Caco-2 (cell line): ENCODE data around the gene METTL26. TPM values are rescaled to one million over a fixed set of nuclear protein-coding genes. Genes with fewer than 3 reads are reported as not detected.

Experiments used
- BruUV-seq: library from RNA; stranded (reverse); fragments of 400-500 nt; replicated peaks from 2 replicates; lab custom pipeline; 2021; lab: Mats Ljungman, UMichigan
- CTCF ChIA-PET: fragments of 300-600 bp; sonication (Branson Sonifier 250); formaldehyde crosslinking; loops from one replicate; lab custom pipeline; 2022; ENCODE audit warnings: antibody characterized with exemption; lab: Charles Lee
- POLR2A ChIA-PET: fragments of 300-600 bp; sonication (Branson Sonifier 250); formaldehyde crosslinking; loops from one replicate; lab custom pipeline; 2022; ENCODE audit warnings: antibody characterized with exemption; lab: Charles Lee
- DNase-seq, 2 experiments: peaks; one replicate each; pipeline versions ENCODE4 v3.0.0 to v3.0.0-alpha.2; 2020 to 2022
- H3K27me3 ChIP-seq: replicated peaks from 2 replicates; pipeline ENCODE4 v1.6.0; 2011; ENCODE audit warnings: low read length; ENCODE audit not compliant: control insufficient read depth, insufficient read depth
- H3K36me3 ChIP-seq: 2 replicates; pipeline ENCODE4 v1.5.1; 2011; ENCODE audit warnings: low read length; ENCODE audit not compliant: control insufficient read depth, insufficient read depth
- H3K4me1 ChIP-seq: fragments of 250-450 bp; sonication (Bioruptor Pico); 2 replicates; pipeline ENCODE4 v1.5.1; 2020; ENCODE audit warnings: mild to moderate bottlenecking
- H3K4me3 ChIP-seq: 2 replicates; pipeline ENCODE4 v1.5.1; 2011; ENCODE audit warnings: low read depth, mild to moderate bottlenecking, control low read depth, low read length
- H3K9me3 ChIP-seq: fragments of 250-450 bp; sonication (Bioruptor Pico); 2 replicates; pipeline ENCODE4 v1.5.1; 2020; ENCODE audit warnings: mild to moderate bottlenecking, moderate library complexity
- H3K27ac Mint-ChIP-seq: one replicate; pipeline ENCODE4 v1.8.0; 2022; ENCODE audit warnings: mixed read lengths; ENCODE audit not compliant: unreplicated experiment
- H3K27me3 Mint-ChIP-seq: one replicate; pipeline ENCODE4 v1.8.0; 2022; ENCODE audit warnings: mixed read lengths; ENCODE audit not compliant: insufficient read depth, unreplicated experiment
- H3K36me3 Mint-ChIP-seq: one replicate; pipeline ENCODE4 v1.8.0; 2022; ENCODE audit warnings: mild to moderate bottlenecking, mixed read lengths; ENCODE audit not compliant: insufficient read depth, unreplicated experiment
- H3K4me1 Mint-ChIP-seq: one replicate; pipeline ENCODE4 v1.8.0; 2022; ENCODE audit warnings: low read depth, mixed read lengths; ENCODE audit not compliant: unreplicated experiment
- H3K4me3 Mint-ChIP-seq: one replicate; pipeline ENCODE4 v1.8.0; 2022; ENCODE audit warnings: mild to moderate bottlenecking, moderate library complexity, mixed read lengths; ENCODE audit not compliant: unreplicated experiment
- H3K9me3 Mint-ChIP-seq: one replicate; pipeline ENCODE4 v1.8.0; 2022; ENCODE audit warnings: mixed read lengths; ENCODE audit not compliant: unreplicated experiment
- CTCF ChIP-seq, 2 experiments: fragments of 200-600 bp in 1 of 2; IDR thresholded peaks; 1 replicate in 1 of 2; 2 replicates in 1 of 2; pipeline versions ENCODE4 v1.5.1 to v1.8.0; 2011 to 2022; ENCODE audit warnings: antibody characterized with exemption in 1 of 2, control low read depth in 1 of 2, inconsistent platforms in 1 of 2, low read depth in 1 of 2, low read length in 1 of 2, mild to moderate bottlenecking in 1 of 2, moderate library complexity in 1 of 2; ENCODE audit not compliant: insufficient read depth in 1 of 2, severe bottlenecking in 1 of 2, unreplicated experiment in 1 of 2
- intact Hi-C: fragments of 100-400 bp; cut with micrococcal nuclease; formaldehyde crosslinking; loops from one replicate; pipeline ENCODE4 v1.10.0; 2022; ENCODE audit not compliant: unreplicated experiment
- total RNA-seq: library from RNA; stranded (reverse); gene quantifications from 2 replicates; pipeline ENCODE4 v1.2.3, GENCODE V29; 2022

The METTL26 gene
- total RNA-seq, 1 experiment from 2014 or later = 67.4 TPM

DNA sequence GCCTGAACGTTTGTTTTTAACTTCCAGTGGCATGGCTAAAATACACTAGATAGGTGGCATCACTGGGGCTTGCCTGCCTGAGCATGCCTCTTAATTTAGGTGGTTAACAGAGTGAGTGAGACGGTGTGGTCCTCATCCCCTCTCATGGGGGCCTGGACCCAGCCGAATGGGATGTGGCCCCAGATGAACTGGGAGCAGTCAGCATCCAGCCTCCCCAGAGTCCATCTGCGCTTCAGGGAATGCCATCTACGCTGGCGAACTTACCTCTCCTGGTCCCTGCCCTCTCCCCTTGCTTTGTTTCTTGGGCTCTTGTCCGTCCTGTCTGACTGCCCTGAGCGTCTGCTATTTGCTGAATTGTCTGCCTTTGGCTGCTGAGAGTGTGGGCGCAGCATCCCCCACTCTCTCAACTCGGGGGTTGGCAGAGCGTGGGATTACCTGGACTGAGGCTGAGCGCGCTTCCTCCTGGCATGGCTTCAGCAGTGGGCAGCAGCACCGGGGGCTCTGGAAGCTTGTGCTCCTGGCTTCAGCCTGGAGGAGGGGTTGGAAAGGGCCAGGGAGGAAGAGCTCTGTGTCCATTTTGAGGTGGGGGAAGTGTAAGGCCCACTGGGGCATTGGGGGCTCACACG, 44.1 kb downstream of the METTL26 start:
- Mint-ChIP-seq H3K27me3 (no peaks in the 10 kb centered on the region), H3K9me3 (no peaks in the 10 kb centered on the region), H3K27ac (peak overlapping the region; percentile 66), H3K4me3 (peak overlapping the region; percentile 75), H3K4me1 (peaks cover 25% of the 10 kb centered on the region), H3K36me3 (peaks cover 41% of the 10 kb centered on the region)
- intact Hi-C loops = no loop called here
- Histone ChIP-seq H3K4me3 (no peak overlapping the region), H3K36me3 (no peaks in the 10 kb centered on the region; the same call in 1 of the 2 replicates), H3K9me3 (no peaks in the 10 kb centered on the region), H3K27me3 (no peaks in the 10 kb centered on the region), H3K4me1 (peaks cover 32% of the 10 kb centered on the region)
- DNase-seq = peak in 1 of 2 experiments; percentile 17
- ChIA-PET CTCF (no interaction called here), POLR2A (no interaction called here)
- no peak for TF ChIP-seq CTCF (IDR thresholded peaks at IDR 0.05; ENCODE audit: insufficient read depth in 1 of 2, low read depth in 1 of 2, low read length in 1 of 2, severe bottlenecking in 1 of 2, unreplicated experiment in 1 of 2)
- BruUV-seq = no TSS peak

GRCh38 chr16:591231-591630, 44.9 kb downstream of the METTL26 start:
- intact Hi-C loops = no loop called here
- Mint-ChIP-seq H3K27me3 (no peaks in the 10 kb centered on the region), H3K4me1 (peaks cover 25% of the 10 kb centered on the region), H3K36me3 (peaks cover 37% of the 10 kb centered on the region), H3K4me3 (peak overlapping the region; percentile 75), H3K9me3 (no peaks in the 10 kb centered on the region), H3K27ac (peak overlapping the region; percentile 37)
- Histone ChIP-seq H3K9me3 (no peaks in the 10 kb centered on the region), H3K4me3 (peak overlapping the region; percentile 62), H3K27me3 (no peaks in the 10 kb centered on the region), H3K4me1 (peaks cover 32% of the 10 kb centered on the region), H3K36me3 (no peaks in the 10 kb centered on the region; the same call in 1 of the 2 replicates)
- no peak for TF ChIP-seq CTCF (IDR thresholded peaks at IDR 0.05; ENCODE audit: insufficient read depth in 1 of 2, low read depth in 1 of 2, low read length in 1 of 2, severe bottlenecking in 1 of 2, unreplicated experiment in 1 of 2)
- ChIA-PET CTCF (no interaction called here), POLR2A (no interaction called here)
- DNase-seq = peak in 1 of 2 experiments; percentile 25
- no TSS peak for BruUV-seq

DNA sequence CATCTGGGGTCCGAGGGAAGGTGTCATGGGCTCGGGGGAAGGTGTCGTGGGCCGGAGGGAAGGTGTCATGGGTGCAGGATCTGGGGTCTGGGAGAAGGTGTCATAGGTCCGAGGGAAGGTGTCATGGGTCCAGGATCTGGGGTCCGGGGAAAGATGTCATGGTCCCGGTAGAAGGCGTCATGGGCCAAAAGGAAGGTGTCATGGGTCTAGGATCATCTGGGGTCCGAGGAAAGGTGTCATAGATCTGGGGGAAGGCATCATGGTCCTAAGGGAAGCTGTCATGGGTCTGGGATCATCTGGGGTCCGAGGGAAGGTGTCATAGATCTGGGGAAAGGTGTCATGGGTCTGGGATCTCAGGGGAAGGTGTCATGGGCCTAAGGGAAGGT, 45.3 kb downstream of the METTL26 start:
- H3K36me3 Mint-ChIP-seq = peaks cover 37% of the 10 kb centered on the region
- CTCF ChIA-PET = interaction anchor here (0.8 kb wide), 1 partner anchor 46 kb away, joined by 4 read pairs; no protein-coding TSS in a partner anchor

More for the DNA sequence above, 45.3 kb downstream of the METTL26 start:
- Mint-ChIP-seq H3K4me1 (peaks cover 25% of the 10 kb centered on the region), H3K27ac (peak overlapping the region; percentile 37), H3K9me3 (no peaks in the 10 kb centered on the region), H3K27me3 (no peaks in the 10 kb centered on the region), H3K4me3 (peak overlapping the region; percentile 75)
- peak overlapping the region; percentile 62 for H3K4me3 ChIP-seq
- intact Hi-C loops = no loop called here
- no peaks in the 10 kb centered on the region for H3K27me3 ChIP-seq
- no peak for DNase-seq
- no peak for TF ChIP-seq CTCF (IDR thresholded peaks at IDR 0.05; ENCODE audit: insufficient read depth in 1 of 2, low read depth in 1 of 2, low read length in 1 of 2, severe bottlenecking in 1 of 2, unreplicated experiment in 1 of 2)
- no TSS peak for BruUV-seq
- H3K9me3 ChIP-seq = no peaks in the 10 kb centered on the region
- H3K4me1 ChIP-seq = peaks cover 32% of the 10 kb centered on the region
- POLR2A ChIA-PET = interaction anchor here (0.6 to 1.2 kb wide), 2 partner anchors 356 to 1565 kb away, joined by 5 to 6 read pairs; partner anchors contain the start of gene TRAF7
- H3K36me3 ChIP-seq = no peaks in the 10 kb centered on the region; the same call in 1 of the 2 replicates
